H7 (cell line): Measurements from ENCODE around the gene QRFP. TPM values are rescaled to one million over a fixed set of nuclear protein-coding genes. Genes with fewer than 3 reads are reported as not detected.
"Not testable (repeated sequence)": the region's sequence is repeated elsewhere in the genome, so short reads cannot be mapped to it uniquely, and the experiment has no call there.

Source experiments
- DNase-seq: peaks from one replicate; pipeline ENCODE4 v3.0.0; 2012
- H3K27me3 ChIP-seq: 2 replicates; pipeline ENCODE4 v1.6.0; 2011; ENCODE audit warnings: mild to moderate bottlenecking, low read length; ENCODE audit not compliant: control insufficient read depth, insufficient read depth
- H3K36me3 ChIP-seq: replicated peaks from 2 replicates; pipeline ENCODE4 v1.5.1; 2011; ENCODE audit warnings: low read length; ENCODE audit not compliant: control insufficient read depth, insufficient read depth
- H3K4me3 ChIP-seq: 2 replicates; pipeline ENCODE4 v1.5.1; 2011; ENCODE audit warnings: low read depth, mild to moderate bottlenecking, control low read depth, low read length, moderate library complexity; ENCODE audit not compliant: insufficient read depth
- total RNA-seq: library from RNA; depleted of rRNA; stranded (reverse); fragments of >200 nt; shearing (Covaris generic); gene quantifications from 2 replicates; pipeline ENCODE4 v1.2.3, GENCODE V29; 2014

Gene QRFP
- total RNA-seq, 1 experiment from 2014 or later, result not detected

GRCh38 chr9:130918101-130918825, 21.7 kb upstream of the QRFP start:
- Histone ChIP-seq H3K4me3 (no peak overlapping the region), H3K36me3 (no peaks in the 10 kb centered on the region), H3K27me3 (no peaks in the 10 kb centered on the region)
- DNase-seq, result no peak

- Histone ChIP-seq H3K27me3 (no peaks in the 10 kb centered on the region), H3K36me3 (no peaks in the 10 kb centered on the region), H3K4me3 (no peak overlapping the region)
- DNase-seq, result no peak
Measured at GRCh38 chr9:130917168-130917960, 20.8 kb upstream of the QRFP start.

DNA sequence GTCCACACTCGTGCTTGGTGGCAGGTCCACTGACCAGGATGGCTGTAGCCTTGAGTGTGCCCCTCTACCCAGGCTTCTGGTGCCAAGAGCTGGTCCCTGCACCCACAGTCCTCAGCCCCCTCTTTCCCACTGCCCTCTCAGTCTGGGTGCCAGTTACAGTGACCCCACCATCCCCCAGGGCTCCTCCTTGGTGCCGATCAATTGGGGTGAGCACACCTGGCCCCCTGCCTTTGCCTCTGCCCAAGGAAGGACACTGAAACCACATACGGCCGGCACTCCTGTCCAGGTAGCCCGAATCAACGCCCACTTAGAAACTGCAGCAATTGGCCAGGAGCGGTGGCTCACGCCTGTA, 18.5 kb upstream of the QRFP start:
- no peak for DNase-seq
- Histone ChIP-seq H3K27me3 (no peaks in the 10 kb centered on the region), H3K4me3 (no peak overlapping the region), H3K36me3 (no peaks in the 10 kb centered on the region)

DNA sequence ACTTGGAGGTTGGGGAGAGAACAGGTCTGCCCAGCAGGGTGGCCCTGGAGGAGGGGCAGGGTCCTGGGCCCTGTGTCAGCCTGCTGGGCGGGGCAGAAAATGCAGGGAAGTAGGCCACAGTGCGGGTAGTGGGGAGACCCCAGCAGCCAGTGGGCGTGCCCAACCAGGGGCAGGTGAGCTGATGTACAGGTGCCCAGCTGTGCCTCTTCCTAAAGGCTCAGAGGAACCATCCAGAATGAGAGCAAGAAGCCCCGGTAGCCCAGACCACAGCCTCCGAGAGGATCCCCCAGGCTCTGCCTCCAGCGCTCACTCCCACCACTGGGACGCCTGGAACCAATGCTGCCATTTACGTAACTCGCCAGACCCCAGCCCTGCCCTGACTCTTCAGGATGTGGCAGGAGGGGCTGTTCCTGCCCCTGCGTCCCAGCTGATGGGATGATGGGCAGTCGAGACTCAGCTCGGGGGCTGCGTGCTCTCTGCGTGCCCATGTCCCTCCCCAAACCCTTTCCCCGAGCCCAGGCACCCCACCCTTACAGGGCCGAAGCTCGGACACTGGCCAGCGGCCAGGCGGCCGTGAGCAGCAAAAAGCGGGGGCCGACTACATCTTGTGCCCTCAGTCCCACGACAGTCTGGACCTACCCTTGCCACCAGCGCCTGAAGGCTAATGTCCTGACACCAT, 17.9 kb upstream of the QRFP start:
- Histone ChIP-seq H3K27me3 (no peaks in the 10 kb centered on the region), H3K36me3 (no peaks in the 10 kb centered on the region), H3K4me3 (no peak overlapping the region)
- peak; percentile 84 for DNase-seq

GRCh38 chr9:130913599-130914416, 17.2 kb upstream of the QRFP start:
- H3K4me3 ChIP-seq, result no peak overlapping the region
- H3K36me3 ChIP-seq, result no peaks in the 10 kb centered on the region
- DNase-seq, result no peak
- no peaks in the 10 kb centered on the region for H3K27me3 ChIP-seq

DNA sequence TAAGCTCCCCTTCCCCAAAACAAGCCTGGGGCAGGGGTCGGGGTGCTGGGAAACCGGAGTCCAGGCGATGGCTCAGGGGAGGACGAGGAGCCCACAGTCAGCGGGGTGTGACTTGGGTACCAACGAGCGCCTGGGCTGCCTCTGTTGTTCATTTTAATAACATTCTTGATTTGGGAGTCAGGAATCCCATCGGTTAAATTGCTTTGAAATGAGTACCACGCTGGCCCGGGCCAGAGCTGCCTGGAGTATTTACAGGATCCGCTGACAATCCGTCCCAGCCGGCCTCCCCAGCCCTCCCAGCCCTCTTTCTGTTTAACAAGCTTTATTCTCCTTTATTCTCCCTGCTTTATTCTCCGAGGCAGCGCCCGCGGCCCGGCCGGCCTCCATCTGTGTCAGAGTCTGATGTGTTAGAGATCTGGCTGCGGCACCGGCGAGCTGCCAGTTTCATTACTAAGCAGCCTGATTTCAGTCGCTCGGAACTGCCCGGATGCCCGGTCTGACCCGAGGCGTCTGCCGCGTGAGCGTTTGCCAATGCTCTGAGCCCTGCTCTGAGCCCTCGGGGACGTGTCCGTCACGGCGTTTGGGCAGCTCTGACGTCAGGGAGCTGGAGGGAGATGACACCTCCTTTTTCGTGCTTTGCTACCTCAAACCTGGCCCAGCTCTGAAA, 16.5 kb upstream of the QRFP start:
- DNase-seq, result no peak
- Histone ChIP-seq H3K36me3 (no peaks in the 10 kb centered on the region), H3K4me3 (no peak overlapping the region), H3K27me3 (no peaks in the 10 kb centered on the region)

- H3K36me3 ChIP-seq, result no peaks in the 10 kb centered on the region
- no peak for DNase-seq
- H3K4me3 ChIP-seq, result no peak overlapping the region
- H3K27me3 ChIP-seq, result no peaks in the 10 kb centered on the region
Measured at GRCh38 chr9:130911254-130912049, 14.8 kb upstream of the QRFP start.

GRCh38 chr9:130910670-130911069, 14.1 kb upstream of the QRFP start:
- not testable (repeated sequence) for H3K36me3 ChIP-seq, H3K4me3 ChIP-seq, DNase-seq, H3K27me3 ChIP-seq

- not testable (repeated sequence) for H3K36me3 ChIP-seq, H3K4me3 ChIP-seq, H3K27me3 ChIP-seq, DNase-seq
Measured at GRCh38 chr9:130910041-130910440, 13.4 kb upstream of the QRFP start.

DNA sequence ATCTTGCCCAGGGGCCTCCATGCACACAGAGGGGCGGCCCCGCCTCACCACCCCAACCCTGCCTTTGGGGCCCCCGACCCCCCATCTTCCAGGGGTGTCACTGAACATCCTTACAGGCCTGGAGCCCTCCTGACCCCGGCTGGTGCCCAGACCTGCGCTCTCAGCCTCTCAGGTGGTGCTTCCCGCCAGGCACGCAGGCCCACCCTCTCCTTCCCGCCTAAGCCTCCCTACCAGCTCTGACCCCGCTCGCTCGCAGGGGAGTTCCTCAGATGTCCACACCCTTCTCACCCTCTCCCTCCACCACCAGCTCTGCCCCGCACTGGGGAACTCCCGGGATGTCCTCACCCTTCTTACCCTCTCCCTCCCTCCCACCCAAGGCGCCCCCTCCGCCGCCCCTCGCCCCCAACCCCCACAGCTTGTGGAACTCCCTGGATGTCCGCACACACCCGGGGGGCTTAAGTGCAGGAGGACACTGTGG, 12.3 kb upstream of the QRFP start:
- H3K4me3 ChIP-seq, result no peak overlapping the region

DNA sequence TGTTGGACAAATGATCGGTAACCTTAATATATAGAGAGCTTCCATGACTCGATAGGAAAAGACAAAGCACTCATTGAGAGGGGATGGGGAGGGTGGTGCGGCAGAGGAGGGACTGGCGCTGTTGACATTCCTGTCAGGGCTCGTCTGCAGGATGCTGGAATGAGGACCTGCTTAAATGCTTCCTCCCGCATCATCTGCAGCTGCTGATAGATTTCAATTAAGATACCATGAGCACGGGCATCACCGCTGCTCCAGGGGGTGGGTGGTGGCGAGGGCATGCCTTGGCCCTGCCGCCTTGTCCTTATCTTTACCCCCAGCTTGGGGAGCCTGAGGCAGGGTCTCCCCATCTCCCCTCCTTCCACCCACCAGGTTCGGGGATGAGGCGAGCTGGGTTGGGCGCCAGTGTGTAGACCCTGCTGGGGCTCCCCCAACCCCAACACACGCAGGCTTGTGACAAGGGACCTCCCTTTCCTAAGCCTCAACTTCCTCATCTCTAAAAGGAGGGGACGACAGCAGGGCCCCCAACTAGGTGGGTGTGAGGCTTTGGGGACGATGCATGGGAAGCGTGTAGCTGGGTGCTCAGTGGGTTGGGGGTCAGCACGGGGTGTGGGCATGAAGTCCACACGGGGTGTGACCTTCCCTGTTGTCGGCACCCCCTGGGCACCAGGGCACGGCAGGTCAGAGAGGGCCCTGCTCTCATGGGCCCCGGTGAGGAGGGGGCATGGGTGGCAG, 11.7 kb upstream of the QRFP start:
- no peak for DNase-seq

More for the DNA sequence above, 12.3 kb upstream of the QRFP start:
- no peaks in the 10 kb centered on the region for H3K36me3 ChIP-seq
- DNase-seq, result peak; percentile 83
- H3K27me3 ChIP-seq, result no peaks in the 10 kb centered on the region

DNA sequence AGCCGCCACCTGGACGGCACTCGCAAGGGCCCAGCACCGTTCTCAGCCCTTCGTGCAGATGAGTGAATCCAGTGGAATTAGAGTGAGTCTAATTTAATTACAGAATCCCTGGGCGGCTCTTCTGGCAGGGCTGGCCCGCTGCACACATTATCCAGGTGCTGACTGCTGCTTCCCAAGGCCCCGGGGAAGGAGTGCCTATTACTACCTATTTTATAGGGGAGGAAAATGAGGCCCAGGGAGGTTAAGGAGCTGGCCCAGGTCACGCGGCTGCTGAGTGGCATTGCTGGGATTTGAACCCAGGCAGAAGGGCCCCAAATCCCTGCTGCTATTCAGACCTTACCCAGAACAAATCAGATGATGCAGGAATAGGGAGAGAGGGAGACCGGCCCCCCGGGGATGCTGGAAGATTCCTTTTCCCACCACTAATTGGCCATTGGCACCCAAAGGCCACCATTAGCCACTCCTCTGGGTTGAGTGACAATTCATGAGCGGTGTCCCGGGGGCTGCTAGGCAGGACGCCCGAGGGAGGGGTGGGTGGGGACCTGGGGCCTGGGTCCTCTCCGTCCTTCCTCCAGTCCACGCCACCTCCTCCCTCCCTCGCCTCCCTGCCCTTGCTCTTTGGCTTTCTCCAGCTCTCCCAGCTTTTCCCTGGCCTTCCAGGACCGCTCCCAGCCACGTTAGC, 10.3 kb upstream of the QRFP start:
- no peak for DNase-seq

More for the DNA sequence above, 11.7 kb upstream of the QRFP start:
- no peak overlapping the region for H3K4me3 ChIP-seq
- no peaks in the 10 kb centered on the region for H3K36me3 ChIP-seq
- H3K27me3 ChIP-seq, result no peaks in the 10 kb centered on the region

More for the DNA sequence above, 10.3 kb upstream of the QRFP start:
- H3K4me3 ChIP-seq, result no peak overlapping the region
- no peaks in the 10 kb centered on the region for H3K27me3 ChIP-seq
- no peaks in the 10 kb centered on the region for H3K36me3 ChIP-seq
